SHP77 (cell line): ENCODE results near the gene DYNC1I2.

ENCODE experiments used
- DNase-seq, 2 experiments: peaks; one replicate each; lab custom pipeline; 2025; lab: John Stamatoyannopoulos, UW

The DYNC1I2 gene

GRCh38 chr2:171778515-171778914, 91.2 kb downstream of the DYNC1I2 start:
- no peak for DNase-seq

- no peak for DNase-seq
Measured at GRCh38 chr2:171785450-171785849, 98.2 kb downstream of the DYNC1I2 start.

DNA sequence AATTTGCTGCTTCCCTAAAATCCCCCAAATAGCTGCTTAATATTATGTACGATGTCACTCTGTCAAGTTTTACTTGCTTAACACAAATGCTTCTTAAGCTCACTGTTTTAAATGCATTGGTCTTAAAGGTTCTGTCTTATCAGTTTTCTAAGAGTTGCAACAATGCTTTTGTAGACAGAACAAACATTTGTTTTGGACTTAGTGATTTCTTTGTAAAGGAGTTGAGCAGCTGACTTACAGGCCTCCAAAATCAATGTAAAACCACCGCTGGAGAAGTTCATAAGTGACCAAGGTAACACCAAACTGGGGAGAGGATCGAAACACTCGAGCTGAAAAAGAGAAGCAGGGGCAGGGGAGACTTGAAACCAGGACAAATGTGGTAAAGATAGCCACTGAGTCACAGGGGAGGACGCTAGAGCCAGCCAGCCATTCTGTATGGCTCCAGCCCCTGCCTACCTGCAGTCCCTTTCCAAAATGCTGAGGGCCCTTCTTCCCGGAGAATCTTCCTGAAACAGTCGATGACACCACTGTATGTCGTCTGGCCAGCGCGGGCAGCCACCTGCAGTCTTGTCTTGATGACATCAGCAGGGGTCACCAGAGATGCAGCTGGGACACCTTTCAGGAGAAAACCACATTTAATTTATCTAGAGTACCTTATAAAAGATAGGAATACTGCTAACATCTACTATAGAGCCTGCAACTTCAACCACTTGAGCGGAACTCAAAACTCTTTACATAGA, 100.2 kb downstream of the DYNC1I2 start:
- DNase-seq, result no peak

GRCh38 chr2:171788316-171788993, 101.2 kb downstream of the DYNC1I2 start:
- no peak for DNase-seq

GRCh38 chr2:171789956-171790355, 102.7 kb downstream of the DYNC1I2 start:
- DNase-seq, result no peak

DNA sequence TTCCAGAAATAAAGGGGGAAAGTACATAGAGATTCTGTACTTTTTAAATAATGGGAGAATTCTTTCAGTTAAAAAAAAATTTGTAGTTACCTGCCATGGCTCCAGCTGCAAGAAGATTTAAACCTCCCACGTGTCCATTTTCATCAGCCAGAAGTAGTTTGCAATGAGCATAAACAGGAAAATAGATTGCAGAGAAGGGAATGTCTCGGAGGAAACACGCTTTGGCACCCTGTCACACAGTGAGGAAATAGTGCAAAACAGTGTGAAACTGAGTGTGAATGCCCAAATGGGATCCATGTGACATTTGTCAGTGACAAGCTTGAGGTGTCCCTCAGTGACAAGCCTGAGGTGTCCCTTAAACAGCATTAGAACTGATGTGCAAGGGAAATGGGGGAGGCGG, 104.1 kb downstream of the DYNC1I2 start:
- no peak for DNase-seq

DNA sequence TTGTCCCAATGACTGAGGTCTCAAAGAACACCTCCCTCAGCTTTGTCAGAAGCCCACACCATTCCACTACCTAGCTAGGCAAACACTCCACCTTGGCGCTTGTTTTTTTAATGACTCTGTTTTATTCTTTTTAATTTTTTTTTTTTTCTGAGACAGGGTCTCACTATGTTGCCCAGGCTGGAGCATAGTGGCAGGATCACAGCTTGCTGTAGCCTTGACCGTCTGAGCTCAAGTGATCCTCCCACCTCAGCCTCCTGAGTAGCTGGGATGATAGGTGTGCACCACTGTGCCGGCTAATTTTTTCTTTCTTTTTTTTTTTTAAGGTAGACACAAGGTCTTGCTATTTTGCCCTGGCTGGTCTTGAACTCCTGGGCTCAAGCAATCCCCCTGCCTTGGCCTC, 104.9 kb downstream of the DYNC1I2 start:
- DNase-seq, result no peak

DNA sequence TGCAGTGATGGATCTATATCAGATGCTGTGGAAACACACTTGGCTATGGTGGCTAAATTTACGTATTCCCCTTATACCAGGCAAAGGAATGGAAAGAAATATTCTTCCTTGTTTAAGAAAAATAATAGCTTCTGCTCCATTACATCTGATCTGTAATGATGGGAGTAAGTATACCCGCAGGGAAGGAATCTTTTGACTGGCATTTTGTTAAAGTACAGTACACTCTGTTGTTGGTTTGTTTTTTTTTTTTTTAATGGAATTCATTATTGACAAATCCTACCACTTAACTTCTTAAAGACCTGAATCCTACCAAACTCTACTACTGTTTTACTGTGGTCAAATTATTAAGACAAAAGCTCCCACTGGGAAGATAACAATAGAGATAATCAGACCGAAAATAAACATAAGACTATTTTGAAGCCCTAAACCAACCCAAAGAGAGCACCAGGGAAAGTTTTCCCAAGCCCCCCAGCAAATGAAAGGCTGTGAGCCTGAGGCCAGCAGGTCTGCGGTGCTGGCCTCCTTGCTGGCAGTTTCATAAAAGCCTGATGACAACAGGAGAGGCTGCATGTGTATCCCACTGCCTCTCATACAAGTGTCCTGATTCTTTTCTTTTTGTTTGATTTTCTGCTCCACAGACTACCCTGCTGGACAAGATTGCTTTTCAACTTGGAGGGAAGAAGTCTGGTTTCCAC, 105.8 kb downstream of the DYNC1I2 start:
- no peak for DNase-seq

- DNase-seq, result no peak
Measured at GRCh38 chr2:171793691-171794678, 106.7 kb downstream of the DYNC1I2 start.

GRCh38 chr2:171794918-171795317, 107.6 kb downstream of the DYNC1I2 start:
- no peak for DNase-seq
